ENCODE results near the gene LPP. TPM values are rescaled to one million over a fixed set of nuclear protein-coding genes. Genes with fewer than 3 reads are reported as not detected.

LPP gene
- total RNA-seq, 1 donor from 2014 or later = 23.1 TPM

- H3K27me3 Mint-ChIP-seq (ENCODE audit: unreplicated experiment) = no peaks in the 10 kb centered on the region
- H3K9me3 Mint-ChIP-seq (ENCODE audit: unreplicated experiment) = no peaks in the 10 kb centered on the region
- no peaks in the 10 kb centered on the region for H3K36me3 Mint-ChIP-seq (ENCODE audit: unreplicated experiment)
- no peaks in the 10 kb centered on the region for H3K4me1 Mint-ChIP-seq (ENCODE audit: low read depth, unreplicated experiment)
- TF ChIP-seq CTCF (IDR thresholded peaks at IDR 0.05; ENCODE audit: partially characterized antibody, unreplicated experiment) = no peak
- no peak for DNase-seq
- no peak overlapping the region for H3K27ac Mint-ChIP-seq (ENCODE audit: unreplicated experiment)
- H3K4me3 Mint-ChIP-seq (ENCODE audit: unreplicated experiment) = no peak overlapping the region
Observed at GRCh38 chr3:188916934-188917401, 763.0 kb downstream of the LPP start.

GRCh38 chr3:188918093-188918492 lies 764.1 kb downstream of the LPP start:
- TF ChIP-seq CTCF (IDR thresholded peaks at IDR 0.05; ENCODE audit: partially characterized antibody, unreplicated experiment) = no peak
- DNase-seq = no peak
- no peaks in the 10 kb centered on the region for H3K4me1 Mint-ChIP-seq (ENCODE audit: low read depth, unreplicated experiment)
- no peaks in the 10 kb centered on the region for H3K9me3 Mint-ChIP-seq (ENCODE audit: unreplicated experiment)
- H3K36me3 Mint-ChIP-seq (ENCODE audit: unreplicated experiment) = no peaks in the 10 kb centered on the region
- H3K27me3 Mint-ChIP-seq (ENCODE audit: unreplicated experiment) = peaks cover under 1% of the 10 kb centered on the region
- no peak overlapping the region for H3K27ac Mint-ChIP-seq (ENCODE audit: unreplicated experiment)
- no peak overlapping the region for H3K4me3 Mint-ChIP-seq (ENCODE audit: unreplicated experiment)

- H3K9me3 Mint-ChIP-seq (ENCODE audit: unreplicated experiment) = no peaks in the 10 kb centered on the region
- H3K4me3 Mint-ChIP-seq (ENCODE audit: unreplicated experiment) = no peak overlapping the region
- DNase-seq = no peak
- TF ChIP-seq CTCF (IDR thresholded peaks at IDR 0.05; ENCODE audit: partially characterized antibody, unreplicated experiment) = no peak
- no peaks in the 10 kb centered on the region for H3K4me1 Mint-ChIP-seq (ENCODE audit: low read depth, unreplicated experiment)
- no peak overlapping the region for H3K27ac Mint-ChIP-seq (ENCODE audit: unreplicated experiment)
- peaks cover 4% of the 10 kb centered on the region for H3K27me3 Mint-ChIP-seq (ENCODE audit: unreplicated experiment)
- no peaks in the 10 kb centered on the region for H3K36me3 Mint-ChIP-seq (ENCODE audit: unreplicated experiment)
Observed at GRCh38 chr3:188923671-188924070, 769.7 kb downstream of the LPP start.

- TF ChIP-seq CTCF (IDR thresholded peaks at IDR 0.05; ENCODE audit: partially characterized antibody, unreplicated experiment) = no peak
- Mint-ChIP-seq H3K9me3 (ENCODE audit: unreplicated experiment) (no peaks in the 10 kb centered on the region), H3K27me3 (ENCODE audit: unreplicated experiment) (peaks cover 4% of the 10 kb centered on the region), H3K4me3 (ENCODE audit: unreplicated experiment) (no peak overlapping the region), H3K27ac (ENCODE audit: unreplicated experiment) (no peak overlapping the region), H3K4me1 (ENCODE audit: low read depth, unreplicated experiment) (no peaks in the 10 kb centered on the region), H3K36me3 (ENCODE audit: unreplicated experiment) (no peaks in the 10 kb centered on the region)
- no peak for DNase-seq
Observed at GRCh38 chr3:188925376-188925775, 771.4 kb downstream of the LPP start.

- DNase-seq = no peak
- Mint-ChIP-seq H3K27me3 (ENCODE audit: unreplicated experiment) (peaks cover 4% of the 10 kb centered on the region), H3K4me1 (ENCODE audit: low read depth, unreplicated experiment) (no peaks in the 10 kb centered on the region), H3K27ac (ENCODE audit: unreplicated experiment) (no peak overlapping the region), H3K36me3 (ENCODE audit: unreplicated experiment) (no peaks in the 10 kb centered on the region), H3K4me3 (ENCODE audit: unreplicated experiment) (no peak overlapping the region), H3K9me3 (ENCODE audit: unreplicated experiment) (no peaks in the 10 kb centered on the region)
- TF ChIP-seq CTCF (IDR thresholded peaks at IDR 0.05; ENCODE audit: partially characterized antibody, unreplicated experiment) = no peak
Observed at GRCh38 chr3:188926111-188926510, 772.2 kb downstream of the LPP start.

All from glutamatergic neuron (in vitro differentiated cells).